Stimulated activated CD4-positive, alpha-beta T cell treated with anti-CD3 and anti-CD28 coated beads, Interleukin-12 subunit alpha, Interleukin-12 subunit beta, amount 100 ng/mL, for 4 hours (primary cell): Measurements from ENCODE around the gene SUGCT.

Source experiments
- DNase-seq: peaks from one replicate; pipeline ENCODE4 v3.0.0-alpha.2; 2020

SUGCT gene

DNA sequence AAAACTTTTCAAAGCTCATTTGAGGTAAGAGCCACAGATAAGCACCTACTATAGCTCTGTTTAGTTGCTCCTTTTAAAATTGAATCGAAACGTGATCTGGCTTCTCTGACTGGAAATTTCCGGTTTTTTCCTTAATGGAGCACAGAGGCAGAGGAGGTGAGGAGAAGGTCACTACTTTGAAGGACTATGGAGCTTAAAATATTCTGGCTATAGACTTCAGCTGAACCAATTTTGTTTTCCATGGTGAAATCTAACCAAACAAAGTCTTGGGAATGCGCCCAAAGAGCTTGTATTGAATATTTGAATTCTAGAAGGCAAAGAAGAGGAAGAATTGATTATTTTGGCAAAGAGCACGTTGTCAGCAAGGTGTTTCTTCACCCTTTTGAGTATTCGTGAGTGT is 711.1 kb downstream of the SUGCT start:
- DNase-seq, result no peak

DNA sequence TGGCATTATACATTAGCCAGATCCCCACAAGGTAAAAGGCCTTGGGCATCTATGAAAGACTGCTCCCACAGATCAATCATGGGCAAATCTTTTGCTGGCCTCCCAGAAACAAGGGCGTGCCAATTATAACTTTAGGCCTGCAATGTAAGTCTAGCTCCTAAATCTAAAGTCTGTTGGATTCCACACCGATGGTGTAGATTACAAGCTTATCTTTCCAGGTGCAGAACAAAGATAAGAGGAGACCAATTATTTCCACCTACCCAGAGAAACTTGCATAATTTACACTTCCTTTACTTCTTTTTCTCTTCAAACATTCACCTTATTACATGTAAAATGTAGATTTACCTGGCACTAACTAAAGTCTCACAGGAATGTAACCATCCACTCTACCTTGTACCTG is 713.1 kb downstream of the SUGCT start:
- DNase-seq, result no peak

DNA sequence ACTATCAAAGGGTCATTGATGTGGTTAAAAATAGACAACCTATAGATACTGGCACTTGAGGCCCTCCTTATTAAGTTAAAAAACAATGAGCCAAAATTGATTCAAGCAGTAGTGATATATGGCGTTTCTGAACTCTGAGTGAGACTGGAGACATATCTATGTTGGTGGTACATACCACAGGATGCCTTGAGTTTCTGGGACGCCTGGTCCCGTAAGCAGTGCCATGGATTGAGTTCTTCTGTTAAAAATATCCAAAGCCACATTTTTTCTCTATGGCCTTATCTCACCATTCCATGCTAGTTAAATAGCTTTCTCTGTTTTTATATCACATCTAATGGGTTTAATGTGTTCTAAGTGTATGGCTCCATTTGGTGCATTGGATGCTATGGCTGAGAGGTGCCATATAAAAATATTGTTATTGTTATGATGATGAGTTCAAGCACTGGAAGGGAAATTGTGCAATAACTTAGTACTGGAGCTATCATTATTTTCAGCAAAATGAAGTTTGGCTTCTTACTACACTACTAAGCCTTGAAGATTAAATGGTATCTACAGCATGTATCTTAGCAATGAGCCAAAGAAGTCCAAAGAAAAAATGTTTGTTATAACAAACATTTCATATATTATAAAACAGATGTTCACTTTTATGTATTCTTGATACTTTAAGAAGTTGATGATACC is 713.9 kb downstream of the SUGCT start:
- no peak for DNase-seq

DNA sequence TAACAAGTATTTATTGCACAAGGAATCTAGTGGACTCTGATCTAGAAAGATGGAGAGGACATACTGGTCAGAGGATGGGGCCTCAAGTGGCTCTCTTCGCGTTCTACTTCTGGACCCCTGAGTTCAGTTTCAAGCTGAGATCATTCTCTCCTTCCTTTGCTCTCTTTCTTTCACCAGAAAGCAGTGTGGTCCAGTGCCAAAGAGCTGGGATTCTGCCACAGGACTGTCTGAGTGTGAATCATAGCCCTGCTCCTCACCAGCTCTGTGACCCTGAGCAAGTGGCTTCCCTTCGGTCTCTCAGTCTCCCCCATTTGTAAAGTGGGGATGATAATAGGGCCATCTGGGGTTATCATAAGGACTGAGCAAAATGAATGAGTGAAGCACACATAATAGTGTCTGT is 715.2 kb downstream of the SUGCT start:
- DNase-seq, result no peak

DNA sequence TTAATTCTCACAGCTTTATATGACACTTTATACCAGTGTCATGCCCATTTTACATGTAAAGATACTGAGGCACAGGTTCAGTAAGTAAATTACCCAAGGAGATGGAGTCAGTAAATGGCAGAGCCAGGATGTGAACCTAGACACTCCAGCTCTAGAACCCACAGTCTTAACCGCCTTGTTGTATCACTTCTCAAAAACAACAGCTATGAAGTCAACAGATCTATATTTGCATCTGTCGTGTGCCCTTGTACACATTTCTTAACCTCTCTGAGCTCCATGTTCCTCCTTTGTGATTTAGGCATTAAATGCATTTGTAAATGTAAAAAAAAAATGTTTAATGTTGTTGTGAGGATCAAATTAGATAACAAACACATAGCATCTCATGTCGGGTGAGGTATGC is 716.2 kb downstream of the SUGCT start:
- DNase-seq, result no peak

DNA sequence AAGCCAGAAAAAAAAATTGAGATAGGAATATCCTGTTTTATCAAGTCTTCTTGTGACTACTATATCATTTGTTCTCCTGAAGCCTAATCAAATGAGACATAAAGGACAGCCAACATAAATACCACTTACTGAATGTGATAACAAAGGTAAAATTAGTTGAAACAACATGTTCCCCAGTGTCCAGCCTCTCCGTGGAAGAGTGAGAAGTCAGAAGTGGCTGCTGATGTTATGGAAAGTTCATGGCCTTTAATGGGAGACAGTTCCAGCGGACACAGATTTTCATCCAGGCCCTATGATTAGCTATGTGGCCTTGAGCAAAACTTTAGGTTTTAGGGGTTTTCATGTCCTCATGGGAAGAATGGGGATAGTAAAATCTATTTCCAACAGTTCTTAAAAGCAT is 724.3 kb downstream of the SUGCT start:
- DNase-seq, result no peak

DNA sequence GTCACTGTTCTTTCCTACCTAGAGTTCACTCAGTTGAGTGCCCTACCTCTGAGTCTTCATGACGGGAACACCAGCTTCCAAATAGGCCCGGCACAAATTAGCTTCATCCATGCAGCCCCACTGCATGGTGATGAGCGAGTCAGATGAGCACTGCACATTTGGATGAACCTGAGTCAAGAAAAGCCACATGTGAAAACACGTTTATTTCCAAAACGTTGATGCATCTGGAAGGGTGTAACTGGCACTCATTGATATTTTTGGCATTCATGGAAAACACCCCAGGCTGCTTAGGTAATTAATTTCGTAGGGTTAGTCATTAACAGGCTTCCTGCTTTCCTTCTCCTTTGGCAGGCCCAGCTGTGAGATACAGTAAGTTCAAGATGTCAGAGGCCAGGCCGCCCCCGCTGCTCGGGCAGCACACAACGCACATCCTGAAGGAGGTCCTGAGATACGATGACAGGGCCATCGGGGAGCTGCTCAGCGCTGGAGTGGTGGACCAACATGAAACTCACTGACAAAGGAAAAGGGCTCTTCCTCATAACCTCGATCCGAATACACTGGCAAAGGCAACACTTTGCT is 725.2 kb downstream of the SUGCT start:
- no peak for DNase-seq

DNA sequence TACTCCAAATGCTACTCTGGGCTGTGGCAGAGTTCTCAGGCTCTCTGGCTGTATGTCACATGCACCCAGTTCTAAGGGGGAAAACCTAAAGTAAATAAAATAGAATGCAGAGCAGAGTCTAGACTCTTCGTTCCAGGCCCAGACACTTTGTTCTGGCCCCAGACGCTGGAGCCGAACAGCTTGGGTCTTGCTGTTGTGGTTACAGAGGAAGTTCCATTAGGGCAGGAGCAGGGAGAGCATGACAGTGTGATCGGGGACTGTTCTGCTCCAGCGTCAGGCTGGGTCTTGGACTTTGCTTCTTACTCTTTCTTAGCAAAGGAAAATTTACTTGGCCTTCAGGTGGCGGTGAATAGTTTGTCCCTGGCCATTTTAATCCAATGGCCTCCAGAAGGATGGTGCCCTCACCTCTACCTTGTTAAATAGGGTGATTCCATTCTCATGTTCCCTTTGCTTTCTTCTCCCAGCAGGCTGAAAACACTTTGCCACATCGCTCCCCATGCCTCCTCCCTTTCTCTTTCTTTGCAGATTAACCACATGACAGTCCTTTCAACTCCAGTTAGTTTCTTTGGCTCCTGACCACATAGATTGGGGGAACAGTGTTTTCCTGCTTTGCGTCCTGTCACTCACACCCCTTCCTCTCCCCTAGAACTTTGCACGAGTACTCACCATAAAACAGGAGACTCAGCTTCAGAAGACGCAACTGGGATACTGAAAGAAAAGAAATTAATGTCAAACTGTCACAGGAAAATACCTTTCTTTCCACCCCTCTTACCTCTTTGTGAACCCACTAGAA is 730.8 kb downstream of the SUGCT start:
- no peak for DNase-seq

DNA sequence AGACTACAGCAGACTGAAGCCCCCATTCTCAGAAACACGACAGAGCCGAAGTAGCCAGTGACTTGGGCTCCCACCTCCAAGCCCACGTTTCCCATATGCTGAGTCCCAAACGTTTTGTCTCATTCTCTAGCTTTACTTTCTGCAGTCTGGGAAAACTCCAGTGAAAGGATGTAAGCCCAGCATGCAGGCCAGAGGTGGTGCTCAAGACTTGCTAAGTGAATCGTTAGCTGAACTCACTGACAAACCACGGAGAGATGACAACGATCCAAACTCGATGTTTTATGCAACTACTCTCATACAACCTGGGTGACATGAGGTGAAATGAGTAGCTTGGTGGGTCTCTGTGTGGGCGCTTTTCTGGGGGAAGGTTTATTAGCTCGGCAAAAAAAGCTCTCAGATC is 731.8 kb downstream of the SUGCT start:
- no peak for DNase-seq

DNA sequence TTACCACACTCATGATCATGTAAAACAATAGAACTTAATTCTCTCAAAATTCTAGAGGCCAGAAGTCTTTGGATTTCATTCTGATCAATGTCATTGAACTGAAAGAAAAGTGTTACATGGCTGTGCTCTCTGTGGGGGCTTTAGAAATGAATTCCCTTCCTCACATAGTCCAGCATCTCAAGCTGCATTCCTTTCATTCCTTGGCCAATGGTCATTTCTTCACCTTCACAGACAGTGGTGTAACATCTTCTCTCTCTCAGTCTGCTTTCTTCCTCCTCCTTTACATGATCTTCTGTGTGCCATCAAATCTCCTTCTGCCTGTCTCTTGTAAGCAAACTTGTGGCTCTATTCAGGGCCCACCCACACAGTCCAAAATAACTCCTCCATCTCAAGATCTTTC is 735.3 kb downstream of the SUGCT start:
- no peak for DNase-seq

DNA sequence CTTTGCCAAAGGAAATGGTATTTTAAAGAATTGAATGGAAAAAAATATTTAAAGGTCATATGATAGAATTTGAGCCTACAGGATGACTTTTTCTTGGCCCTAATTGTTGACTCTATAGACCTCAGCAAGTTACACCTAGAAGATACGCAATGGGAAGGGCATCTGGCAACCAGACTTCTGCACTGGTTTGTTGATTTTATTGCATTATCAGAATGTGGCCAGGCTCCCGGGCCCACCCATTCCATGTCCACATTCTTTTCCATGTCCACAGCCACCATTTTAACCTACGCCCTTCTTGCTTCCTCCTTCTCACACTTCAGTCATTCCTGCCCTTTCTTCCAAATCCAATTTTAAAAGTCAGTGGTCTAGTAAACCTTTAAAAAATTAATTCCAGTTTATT is 738.4 kb downstream of the SUGCT start:
- no peak for DNase-seq

DNA sequence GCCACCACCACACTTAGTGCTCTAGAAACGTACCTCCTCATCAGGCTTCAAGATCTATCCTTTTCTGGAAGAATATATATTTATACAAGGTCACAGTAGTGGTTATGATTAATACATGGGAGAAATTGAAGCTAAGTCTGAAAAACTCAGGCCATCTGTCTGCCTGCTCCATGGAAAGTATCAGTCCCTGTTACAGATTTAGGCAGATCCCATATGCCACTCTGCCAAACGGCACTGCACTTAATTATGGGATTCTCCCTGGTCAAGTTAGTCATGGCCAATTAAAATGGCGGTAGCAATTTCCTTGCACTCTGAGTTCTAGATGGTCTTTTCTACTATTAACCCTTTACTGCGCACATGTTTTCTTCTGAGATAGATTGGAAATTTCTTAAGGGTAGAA is 740.0 kb downstream of the SUGCT start:
- no peak for DNase-seq

DNA sequence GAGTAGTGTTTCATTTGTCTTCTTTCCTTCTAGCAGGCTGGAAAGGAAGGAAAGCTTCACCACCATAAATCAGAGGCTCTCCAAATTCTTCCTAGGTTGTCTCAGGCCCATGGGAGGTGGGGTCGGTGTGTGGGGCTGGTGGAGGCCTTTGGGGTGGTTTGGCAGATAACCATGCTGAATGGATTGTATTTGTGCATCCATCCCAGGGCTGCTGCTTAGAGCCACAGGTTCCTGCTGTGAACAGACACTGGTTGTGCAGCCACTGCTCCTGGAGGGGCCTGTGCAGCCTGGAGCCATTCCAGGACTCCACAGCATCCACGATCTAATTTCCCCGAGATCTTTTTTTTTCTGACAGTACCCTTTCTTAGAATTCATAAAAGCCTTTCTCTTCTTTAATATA is 741.8 kb downstream of the SUGCT start:
- DNase-seq, result no peak

DNA sequence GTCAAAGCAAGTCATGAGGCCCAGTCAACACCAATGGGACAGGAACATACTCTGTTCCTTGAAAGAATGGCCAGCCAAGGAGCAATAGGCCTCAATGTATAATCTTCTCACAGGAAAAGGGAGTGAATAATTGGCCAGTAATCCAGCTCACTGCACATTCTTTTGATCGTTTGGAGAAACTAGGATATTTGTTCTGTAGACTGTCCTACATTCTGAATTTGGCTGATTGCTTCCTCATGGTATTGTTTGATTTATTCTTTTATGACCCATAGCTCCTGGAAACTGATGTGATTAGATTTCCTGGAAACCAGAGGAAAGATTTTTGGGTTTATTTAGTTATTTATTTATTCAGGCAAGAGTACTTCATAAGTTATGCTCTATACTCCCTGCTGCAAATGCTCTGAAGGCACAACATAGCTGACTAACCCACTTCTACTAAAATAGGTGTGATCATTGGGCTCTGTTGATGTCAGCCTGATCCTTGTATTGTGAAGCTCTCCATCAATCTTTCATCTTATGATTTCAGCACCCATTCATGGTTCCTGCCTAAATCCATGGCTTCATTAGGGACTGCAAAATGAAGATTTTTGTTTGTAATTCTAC is 745.2 kb downstream of the SUGCT start:
- no peak for DNase-seq

DNA sequence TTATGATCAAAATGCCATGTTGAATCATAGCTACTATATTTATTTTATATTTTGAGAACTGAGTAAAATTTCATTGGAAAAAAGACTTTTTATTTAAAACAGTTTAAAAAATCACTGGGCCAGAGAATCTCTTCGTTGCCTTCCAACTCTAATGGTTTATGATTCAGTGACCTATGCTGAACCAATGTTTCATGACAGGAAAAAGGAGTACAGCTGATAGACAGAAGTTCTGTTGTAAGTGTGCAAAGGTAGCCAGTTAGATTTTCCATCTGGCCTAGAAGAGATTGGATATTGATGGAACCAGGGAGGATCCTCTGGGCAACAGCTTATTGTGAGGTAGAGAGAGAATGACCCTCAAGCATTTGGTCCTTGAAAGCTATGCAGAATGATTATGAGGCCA is 745.8 kb downstream of the SUGCT start:
- no peak for DNase-seq

DNA sequence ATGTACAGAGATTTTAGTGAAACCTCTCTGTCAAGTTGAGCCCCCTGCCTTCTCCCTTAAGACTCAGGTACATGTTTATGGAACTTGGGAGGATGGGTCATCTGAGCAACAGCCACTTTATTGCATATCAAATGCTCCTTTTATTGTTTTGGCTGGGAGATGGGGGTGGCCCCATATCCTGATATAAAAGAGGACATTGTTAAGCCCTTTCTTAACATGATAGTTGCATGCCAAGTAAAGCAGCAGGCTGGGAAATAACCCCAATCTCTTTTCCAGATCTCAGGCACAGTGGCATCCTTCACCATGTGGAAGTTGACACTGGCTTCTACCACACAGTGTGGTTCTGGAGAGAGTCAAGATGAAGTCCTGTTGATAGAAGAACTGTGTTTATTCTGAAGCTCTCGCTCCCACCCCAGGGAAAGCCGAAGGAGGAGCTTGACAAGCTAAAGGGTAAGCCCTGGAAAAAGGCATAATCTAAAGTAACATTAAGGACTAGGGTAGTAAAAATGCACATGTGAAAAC is 746.7 kb downstream of the SUGCT start:
- DNase-seq, result no peak

DNA sequence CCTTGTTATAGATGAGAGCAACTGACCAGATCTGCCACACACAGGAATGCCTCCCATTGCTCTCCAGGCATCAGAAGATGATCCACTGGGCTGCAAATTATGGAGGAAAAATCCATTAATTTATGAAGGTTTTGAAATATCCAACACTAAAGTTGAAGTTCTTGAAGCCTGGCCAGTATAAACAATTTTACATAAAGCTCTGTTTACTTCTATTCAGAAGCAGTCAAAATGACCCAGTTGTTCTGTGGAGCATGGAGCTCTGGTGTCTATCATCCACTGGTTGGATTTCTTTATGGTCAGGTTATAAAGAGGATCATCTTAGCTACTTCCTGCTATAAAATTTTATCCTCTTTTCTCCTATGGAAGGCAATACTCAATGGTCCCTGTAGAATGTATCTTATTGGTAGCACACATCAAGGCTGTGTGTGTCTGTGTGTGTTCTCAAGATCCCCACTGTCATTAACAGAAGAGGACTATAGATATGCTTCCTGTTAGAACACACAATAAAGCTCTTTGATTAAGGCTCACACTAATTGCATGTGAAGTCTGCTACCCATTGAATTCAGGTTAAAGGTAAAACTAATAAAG is 747.4 kb downstream of the SUGCT start:
- no peak for DNase-seq

DNA sequence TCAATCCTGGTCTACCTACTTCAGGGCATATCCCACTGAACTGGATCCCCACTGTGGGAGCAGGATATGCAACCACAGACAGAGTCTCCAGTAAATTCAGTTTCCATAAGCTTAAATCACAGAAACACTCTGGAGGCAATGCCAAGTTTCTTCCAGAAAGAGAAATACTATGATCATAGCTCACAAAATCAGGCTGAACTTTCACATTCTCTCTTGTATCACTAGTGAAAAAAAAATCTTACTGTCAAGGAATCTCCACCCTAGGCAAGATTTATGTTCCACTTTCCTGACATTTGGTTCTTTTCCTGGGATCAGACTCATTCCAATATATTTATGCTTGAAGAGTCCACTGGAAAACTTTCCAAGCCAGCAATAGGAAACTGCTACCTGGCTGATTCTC is 749.0 kb downstream of the SUGCT start:
- DNase-seq, result no peak

DNA sequence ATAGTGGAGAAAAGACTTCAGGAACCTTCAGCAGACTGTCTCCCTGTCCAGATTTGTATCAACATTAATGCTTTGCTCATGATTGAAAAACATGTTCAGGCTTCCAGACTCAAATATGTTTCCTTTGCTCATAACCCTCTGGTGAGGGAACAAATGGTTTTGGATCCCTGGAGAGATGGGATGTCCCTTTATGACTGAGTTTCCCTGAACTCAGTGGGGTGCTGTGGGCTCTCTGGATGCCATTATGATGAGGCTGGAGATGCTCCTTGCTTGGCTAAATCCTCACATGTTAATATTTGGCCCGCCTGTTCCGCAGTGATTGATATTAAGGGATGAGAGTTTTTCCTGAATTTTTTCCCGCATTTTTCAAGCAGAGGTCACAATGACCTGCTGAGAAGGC is 749.4 kb downstream of the SUGCT start:
- no peak for DNase-seq

DNA sequence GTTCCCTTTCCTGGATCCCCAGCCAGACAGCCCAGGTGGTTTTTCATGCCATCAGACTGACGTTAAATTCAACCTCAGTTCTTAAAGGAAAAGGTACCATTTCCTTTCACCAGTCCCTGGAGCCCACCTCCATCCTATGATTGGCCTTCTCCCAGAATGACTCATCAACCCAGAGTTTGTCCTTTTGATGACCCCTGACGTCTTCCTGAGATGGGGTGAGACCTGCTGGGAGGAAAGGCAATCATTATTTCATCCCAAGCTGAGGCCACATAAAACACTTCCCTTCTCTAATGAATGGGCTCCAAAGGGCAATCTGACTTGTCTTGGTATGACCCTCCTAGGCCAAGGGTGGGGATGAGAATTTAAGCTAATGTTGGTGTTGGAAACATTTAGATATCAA is 750.7 kb downstream of the SUGCT start:
- DNase-seq, result no peak

DNA sequence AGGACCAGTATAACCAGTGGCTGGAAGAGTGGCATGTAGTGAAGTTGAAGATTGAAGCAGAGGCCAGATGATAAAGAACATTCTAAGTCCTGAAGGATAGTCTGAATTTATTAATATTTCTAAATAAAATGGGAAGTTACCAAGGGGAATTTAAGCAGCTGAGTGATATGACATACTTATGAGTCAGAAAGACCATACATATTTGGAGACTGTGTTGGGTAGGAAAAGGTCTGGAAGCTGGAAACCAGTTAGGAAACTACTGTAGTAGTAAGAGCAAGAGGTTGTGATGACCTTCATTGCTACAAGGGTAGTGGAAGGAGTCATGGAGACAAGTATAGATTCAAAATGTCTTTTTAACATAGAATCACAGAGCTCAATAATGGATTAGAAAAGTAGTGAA is 752.3 kb downstream of the SUGCT start:
- no peak for DNase-seq

DNA sequence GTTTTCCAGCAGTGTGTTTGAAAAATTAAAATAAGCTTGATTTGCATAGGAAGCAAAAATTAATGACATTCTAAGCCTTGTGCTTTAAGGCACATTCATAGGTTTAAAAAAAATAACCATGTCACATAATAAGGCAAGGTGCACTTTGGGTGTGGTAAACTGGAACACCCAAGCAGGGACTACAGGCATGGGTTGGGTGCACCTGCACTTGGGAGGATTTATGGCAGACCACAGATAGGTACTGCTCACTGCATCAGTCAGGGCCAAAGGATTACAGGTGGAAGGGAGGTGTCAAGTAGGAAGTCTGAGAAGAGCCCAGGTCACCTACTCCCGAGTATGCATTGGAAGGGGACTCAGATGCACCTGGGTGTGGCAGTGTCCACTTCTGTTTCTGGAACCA is 753.7 kb downstream of the SUGCT start:
- DNase-seq, result no peak

DNA sequence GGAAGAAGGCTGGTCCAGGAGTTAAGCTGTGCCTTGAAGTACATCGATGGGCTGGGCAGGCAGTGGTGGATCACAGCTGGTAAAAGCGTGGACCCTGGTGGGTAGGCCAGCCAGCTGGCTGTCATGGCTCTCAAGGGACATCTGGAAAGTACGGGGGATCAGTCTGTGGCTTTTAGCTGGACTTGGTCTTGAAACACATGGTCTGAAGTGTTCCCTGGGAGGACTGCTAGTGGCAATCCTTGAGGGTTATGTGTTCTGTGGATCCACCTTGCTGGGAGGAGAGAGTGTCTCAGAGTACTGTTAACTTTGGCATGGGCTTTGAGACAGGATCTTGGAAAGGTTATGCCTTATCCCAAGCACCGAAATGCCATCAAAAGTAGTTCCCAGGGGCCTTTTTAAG is 754.3 kb downstream of the SUGCT start:
- no peak for DNase-seq
